NCI-H2196 treated with DMSO at 0.1 percent for 48 hours (cell line): ENCODE measurements around the gene NTRK2.

ENCODE experiments used
- DNase-seq: peaks from one replicate; lab custom pipeline; 2025; ENCODE audit not compliant: unreplicated experiment; lab: John Stamatoyannopoulos, UW

Gene NTRK2

DNA sequence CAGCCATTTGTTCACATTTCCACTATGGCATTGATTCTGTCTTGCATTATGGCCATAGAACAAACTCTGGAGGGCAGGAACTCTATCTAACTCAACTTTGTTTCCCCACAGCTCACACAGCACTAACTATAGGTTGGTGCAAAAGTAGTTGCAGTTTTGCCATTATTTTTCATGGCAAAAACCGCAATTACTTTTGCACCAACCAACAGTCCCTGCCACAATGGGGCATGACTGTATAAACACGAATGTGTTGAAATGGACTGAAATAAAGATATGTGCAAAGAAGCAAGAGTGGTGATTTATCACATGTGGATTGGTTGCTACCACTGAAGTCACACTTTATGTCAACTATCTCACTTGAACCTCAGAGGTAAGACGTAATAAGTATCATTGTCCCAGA is 338.7 kb downstream of the NTRK2 start:
- no peak for DNase-seq

DNA sequence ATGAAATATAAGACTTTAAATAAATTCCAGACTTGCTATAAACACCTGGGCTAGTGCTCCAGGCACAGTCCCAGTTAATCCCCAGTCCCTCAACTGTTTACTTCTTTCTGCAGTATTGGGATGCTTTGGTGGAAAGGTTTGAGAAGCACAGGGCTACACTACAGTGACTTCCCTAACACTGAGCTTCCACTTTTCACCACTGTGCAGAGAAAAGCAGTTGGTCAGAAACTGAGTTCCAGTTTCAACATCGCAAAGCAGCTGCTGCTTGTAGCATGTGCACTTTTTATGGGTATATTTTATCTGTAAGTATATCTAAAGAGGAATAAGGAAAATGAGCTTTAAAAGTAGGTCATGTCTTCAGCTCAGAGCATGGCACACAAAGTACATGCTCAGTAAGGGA is 339.7 kb downstream of the NTRK2 start:
- no peak for DNase-seq

DNA sequence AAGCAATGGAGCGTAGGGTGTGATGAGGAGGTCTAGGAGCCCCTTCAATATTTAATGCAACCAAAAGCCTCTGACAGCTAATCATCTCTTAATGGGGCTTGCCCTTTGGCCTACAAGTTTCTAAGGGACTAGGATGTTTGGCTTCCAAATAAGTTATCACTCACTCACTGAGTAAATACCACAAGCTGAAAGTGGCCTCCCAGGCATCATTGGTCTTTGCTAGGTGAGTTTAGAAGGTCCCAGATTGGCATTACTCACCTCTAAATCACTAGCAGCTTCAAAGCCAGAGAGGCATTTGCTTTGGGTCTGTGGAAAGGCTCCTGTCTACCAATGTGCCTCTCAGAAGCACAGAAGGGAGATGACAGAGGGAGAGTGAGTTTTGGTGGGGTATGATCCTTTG is 344.2 kb downstream of the NTRK2 start:
- DNase-seq, result no peak

DNA sequence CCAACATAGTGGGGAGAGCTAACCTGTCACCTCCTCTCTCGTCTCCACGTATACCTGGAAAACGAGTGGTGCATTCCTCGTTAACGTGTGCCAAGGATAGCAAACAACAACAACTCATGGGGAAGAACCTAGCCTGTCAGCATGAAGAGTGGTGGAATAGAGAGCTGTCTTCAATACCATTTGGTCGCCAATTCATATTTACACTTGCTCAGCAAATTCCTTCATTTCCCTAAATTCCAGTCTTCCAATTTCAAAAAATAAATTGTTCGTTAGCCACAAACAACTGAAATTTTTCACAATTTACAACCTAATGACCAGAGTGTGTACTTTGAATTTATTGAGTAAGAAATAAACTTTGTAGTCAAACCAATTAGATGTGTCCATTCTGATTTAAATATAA is 344.8 kb downstream of the NTRK2 start:
- no peak for DNase-seq

GRCh38 chr9:85016384-85017006 is 347.0 kb downstream of the NTRK2 start:
- no peak for DNase-seq

DNA sequence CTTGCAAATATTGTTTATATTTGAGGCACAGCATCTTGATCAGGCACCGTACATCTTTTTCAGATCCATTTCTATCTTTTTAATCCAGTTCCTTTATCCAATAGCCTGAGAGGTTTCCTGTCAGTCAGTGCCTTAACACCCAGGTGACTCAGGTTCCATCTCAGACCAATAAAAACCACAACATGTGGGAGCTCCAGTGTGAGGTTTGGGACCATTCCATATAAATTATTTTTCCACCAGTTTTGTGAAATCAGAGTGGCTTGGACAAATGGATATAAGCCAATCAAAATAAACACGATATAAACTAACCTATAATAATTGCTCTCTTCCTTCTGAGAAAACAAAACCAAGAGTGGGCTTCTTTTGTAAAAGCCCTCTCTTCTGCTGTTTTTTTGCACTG is 351.3 kb downstream of the NTRK2 start:
- no peak for DNase-seq

- DNase-seq, result no peak
Measured at GRCh38 chr9:85021686-85022085, 352.2 kb downstream of the NTRK2 start.

- DNase-seq, result no peak
Measured at GRCh38 chr9:85024374-85024773, 354.8 kb downstream of the NTRK2 start.

DNA sequence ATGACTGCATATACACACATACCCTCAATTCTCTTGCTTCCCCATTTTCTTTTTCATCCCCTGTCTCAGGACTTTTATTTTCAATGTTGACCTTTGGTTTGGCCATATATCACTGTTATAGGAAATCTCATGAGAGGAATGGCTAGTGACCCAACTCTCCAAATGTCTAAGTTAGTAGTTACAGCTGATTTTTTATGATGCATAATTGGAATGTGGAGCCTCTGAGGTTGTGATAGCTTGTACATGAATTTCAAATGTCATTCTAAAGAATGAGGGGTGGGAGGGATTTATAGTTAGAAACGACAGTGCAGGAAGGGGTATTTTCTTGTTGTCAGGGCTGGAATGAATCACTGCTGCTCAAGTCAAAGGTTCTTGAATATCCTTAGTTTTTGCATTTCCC is 356.1 kb downstream of the NTRK2 start:
- no peak for DNase-seq

- no peak for DNase-seq
Measured at GRCh38 chr9:85027870-85028269, 358.3 kb downstream of the NTRK2 start.

GRCh38 chr9:85030316-85030715 is 360.8 kb downstream of the NTRK2 start:
- DNase-seq, result no peak

DNA sequence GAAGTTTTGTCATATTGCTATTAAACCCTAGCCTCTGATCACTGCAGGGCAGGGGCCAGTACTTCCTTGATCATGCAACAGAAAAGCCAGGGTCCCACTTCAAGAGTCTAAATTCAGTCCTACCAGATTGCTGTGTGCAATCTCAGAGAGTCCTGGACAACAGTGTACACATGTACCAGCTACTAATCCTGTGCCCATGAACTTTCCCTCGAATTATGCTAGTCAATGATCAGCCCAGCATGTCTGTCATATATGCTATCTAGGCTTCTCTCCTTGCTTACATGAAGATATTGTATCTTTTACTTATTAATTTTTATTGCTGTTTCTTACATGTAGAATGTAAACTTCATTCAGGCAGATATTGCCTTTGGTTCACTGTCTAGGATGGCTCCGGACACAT is 367.0 kb downstream of the NTRK2 start:
- DNase-seq, result no peak

DNA sequence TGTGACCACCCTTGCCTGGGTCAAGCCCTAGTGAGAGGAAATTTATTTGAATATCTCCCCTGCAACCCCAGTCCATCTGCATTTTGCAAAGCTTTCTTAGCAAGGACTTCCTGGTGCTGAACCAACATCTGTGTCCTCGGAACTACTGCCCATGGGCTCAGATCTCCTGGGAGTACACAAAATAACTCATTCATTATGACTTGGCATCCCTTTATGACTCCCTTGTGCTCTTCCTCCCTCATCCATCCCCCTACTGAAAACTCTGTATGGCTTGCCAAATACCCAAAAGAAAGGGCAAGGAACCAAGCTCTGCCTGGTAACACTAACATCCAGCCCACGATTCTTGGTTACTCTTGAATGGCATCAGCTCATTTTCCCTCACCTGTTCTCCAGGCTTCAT is 368.5 kb downstream of the NTRK2 start:
- DNase-seq, result no peak

DNA sequence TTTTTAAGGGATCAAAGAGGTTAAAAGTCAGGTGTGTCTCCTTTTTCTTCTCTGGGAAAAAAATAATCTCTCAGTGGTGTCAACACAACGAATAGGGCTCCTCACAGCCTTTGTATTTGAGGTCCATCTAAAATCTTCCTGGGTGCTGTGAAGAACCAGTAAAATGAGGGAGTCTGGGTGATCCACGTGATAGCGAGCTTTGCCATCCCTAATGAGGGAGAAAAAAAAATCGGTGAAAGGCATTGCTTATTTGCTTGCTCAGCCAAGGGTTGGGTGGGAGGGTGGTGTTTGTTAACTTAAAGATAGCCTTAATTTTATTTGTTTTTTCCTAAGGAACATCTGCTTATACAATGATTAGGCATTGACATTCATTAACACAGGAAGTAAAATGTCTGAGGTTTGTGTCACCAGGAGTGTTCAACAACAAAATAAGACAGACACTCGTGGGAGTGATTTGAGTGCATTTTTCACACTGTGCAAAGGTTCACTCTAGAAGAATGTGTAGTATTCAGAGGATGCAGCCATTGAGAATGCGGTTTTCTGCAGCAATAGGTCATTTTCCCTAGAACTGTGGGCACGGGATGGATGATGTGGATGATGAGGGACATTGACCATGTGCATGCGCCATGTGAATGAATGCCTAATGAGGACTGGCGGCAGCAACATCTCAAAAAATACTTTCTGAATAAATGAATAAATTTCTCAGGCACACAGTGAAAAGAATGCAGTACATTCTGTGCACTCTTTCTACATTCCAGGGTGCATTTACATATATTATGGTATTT is 369.5 kb downstream of the NTRK2 start:
- DNase-seq, result no peak

- DNase-seq, result no peak
Measured at GRCh38 chr9:85040146-85040545, 370.6 kb downstream of the NTRK2 start.

DNA sequence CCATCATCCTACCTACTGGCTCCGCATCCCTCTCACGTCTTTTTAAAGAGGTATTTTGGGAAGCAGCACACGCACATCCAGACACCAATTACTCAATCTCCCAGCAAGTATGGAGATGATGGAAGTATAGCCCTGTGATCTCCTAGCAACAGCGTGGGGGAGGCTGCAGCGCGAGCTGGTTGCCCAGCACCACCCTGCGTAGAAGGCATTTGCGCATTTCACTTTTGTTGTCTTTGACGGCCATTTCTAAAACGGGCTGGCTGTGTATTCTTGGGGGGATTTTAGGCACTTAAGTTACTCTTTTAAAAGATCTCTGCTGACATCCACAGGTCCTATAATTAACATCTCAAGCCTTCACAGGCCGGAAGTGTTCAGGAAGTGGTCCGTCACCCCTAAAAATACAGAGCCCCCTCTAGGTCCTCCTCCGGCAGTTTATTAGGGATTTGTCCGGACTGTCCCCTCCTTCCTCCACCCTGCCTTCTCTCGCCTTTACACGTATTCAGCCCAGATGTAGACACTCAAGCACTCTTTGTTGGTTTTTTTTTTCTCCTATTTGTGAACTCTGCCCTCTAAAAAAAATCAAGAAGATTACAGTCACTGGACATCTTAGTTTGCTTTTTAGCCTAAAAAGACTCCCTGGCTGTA is 371.4 kb downstream of the NTRK2 start:
- DNase-seq, result no peak

- DNase-seq, result no peak
Measured at GRCh38 chr9:85041466-85042137, 372.1 kb downstream of the NTRK2 start.

GRCh38 chr9:85042981-85043647 is 373.6 kb downstream of the NTRK2 start:
- no peak for DNase-seq

DNA sequence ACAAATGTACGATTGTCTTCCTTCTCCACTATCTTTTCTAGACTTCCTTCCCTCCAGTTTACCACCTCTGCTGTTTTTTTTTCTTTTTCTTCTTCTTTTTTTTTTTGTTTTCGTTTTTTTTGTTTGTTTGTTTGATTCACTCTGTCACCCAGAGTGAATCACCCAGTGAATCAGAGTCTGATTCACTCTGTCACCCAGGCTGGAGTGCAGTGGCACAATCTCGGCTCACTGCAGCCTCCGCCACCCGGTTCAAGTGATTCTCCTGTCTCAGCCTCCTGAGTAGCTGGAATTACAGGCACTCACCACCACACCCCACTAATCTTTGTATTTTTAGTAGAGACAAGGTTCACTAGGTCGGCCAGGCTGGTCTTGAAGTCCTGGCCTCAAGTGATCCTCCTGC is 375.7 kb downstream of the NTRK2 start:
- DNase-seq, result no peak

GRCh38 chr9:85046475-85046874 is 376.9 kb downstream of the NTRK2 start:
- DNase-seq, result no peak

- DNase-seq, result no peak
Measured at GRCh38 chr9:85053206-85053786, 383.8 kb downstream of the NTRK2 start.
